Body of pancreas (tissue), 4 donors: ENCODE measurements around the gene OXSM.

ENCODE experiments used
- CTCF ChIP-seq, 7 experiments: fragments of 450-650 bp in 4 of 7; fragments of 200-600 bp in 3 of 7; sonication (generic) in 3 of 7; IDR thresholded peaks; one replicate each; pipeline ENCODE4 v1.5.1; 2016 to 2019; ENCODE audit warnings: antibody characterized with exemption in 7 of 7
- POLR2A ChIP-seq, 3 donors: fragments of 450-650 bp; IDR thresholded peaks; one replicate each; pipeline ENCODE4 v1.6.1; 2016; ENCODE audit warnings: antibody characterized with exemption in 3 of 3, mild to moderate bottlenecking in 2 of 3

- TF ChIP-seq CTCF (IDR thresholded peaks at IDR 0.05) = no peak
- no peak for TF ChIP-seq POLR2A (IDR thresholded peaks at IDR 0.05)
Measured at GRCh38 chr3:25748189-25748588, 41.7 kb upstream of the OXSM start.
